Measurements from ENCODE around the gene MED31. TPM values are rescaled to one million over a fixed set of nuclear protein-coding genes. Genes with fewer than 3 reads are reported as not detected.

The MED31 gene
- total RNA-seq, 2 donors from 2014 or later = 9.2 to 11.3 TPM

GRCh38 chr17:6638046-6638908 is 13.1 kb downstream of the MED31 start:
- ATAC-seq (no peak), DNase-seq (no peak)
- intact Hi-C loops (cut with DNase I, micrococcal nuclease) = no loop called here

- DNase-seq (no peak), ATAC-seq (no peak)
- intact Hi-C loops (cut with DNase I, micrococcal nuclease) = no loop called here
Measured at GRCh38 chr17:6637458-6637840, 14.0 kb downstream of the MED31 start.

- DNase-seq (no peak), ATAC-seq (no peak)
- intact Hi-C loops (cut with DNase I, micrococcal nuclease) = no loop called here
Measured at GRCh38 chr17:6636616-6637457, 14.6 kb downstream of the MED31 start.

GRCh38 chr17:6636105-6636504 is 15.3 kb downstream of the MED31 start:
- intact Hi-C loops (cut with DNase I, micrococcal nuclease) = no loop called here

GRCh38 chr17:6633263-6633662 is 18.1 kb downstream of the MED31 start:
- intact Hi-C loops (cut with DNase I, micrococcal nuclease) = no loop called here
- ATAC-seq = no peak
- no peak for DNase-seq

More at GRCh38 chr17:6636105-6636504, 15.3 kb downstream of the MED31 start:
- ATAC-seq (no peak), DNase-seq (no peak)

- no peak for DNase-seq
- no peak for ATAC-seq
- intact Hi-C loops (cut with DNase I, micrococcal nuclease) = no loop called here
Measured at GRCh38 chr17:6632530-6632929, 18.9 kb downstream of the MED31 start.

GRCh38 chr17:6630390-6630789 is 21.0 kb downstream of the MED31 start:
- ATAC-seq (peak; percentile 69), DNase-seq (no peak)
- intact Hi-C loops (cut with DNase I, micrococcal nuclease) = no loop called here

GRCh38 chr17:6627019-6627418 is 24.4 kb downstream of the MED31 start:
- DNase-seq = no peak
- peak; percentile 77 for ATAC-seq
- intact Hi-C loops (cut with DNase I, micrococcal nuclease) = no loop called here

- ATAC-seq (no peak), DNase-seq (no peak)
- intact Hi-C loops (cut with DNase I, micrococcal nuclease) = no loop called here
Measured at GRCh38 chr17:6626616-6627015, 24.8 kb downstream of the MED31 start.

GRCh38 chr17:6623941-6624340 is 27.5 kb downstream of the MED31 start:
- intact Hi-C loops (cut with DNase I, micrococcal nuclease) = no loop called here
- no peak for DNase-seq
- no peak for ATAC-seq

GRCh38 chr17:6611231-6611630 is 40.2 kb downstream of the MED31 start:
- DNase-seq (no peak), ATAC-seq (no peak)
- intact Hi-C loops (cut with DNase I, micrococcal nuclease) = no loop called here

- no peak for DNase-seq
- no peak for ATAC-seq
- intact Hi-C loops (cut with DNase I, micrococcal nuclease) = no loop called here
Measured at GRCh38 chr17:6610011-6610410, 41.4 kb downstream of the MED31 start.

- DNase-seq (no peak), ATAC-seq (no peak)
- intact Hi-C loops (cut with DNase I, micrococcal nuclease) = no loop called here
Measured at GRCh38 chr17:6608321-6608720, 43.1 kb downstream of the MED31 start.

- no peak for ATAC-seq
- intact Hi-C loops (cut with DNase I, micrococcal nuclease) = no loop called here
- DNase-seq = no peak
Measured at GRCh38 chr17:6605142-6605541, 46.3 kb downstream of the MED31 start.

GRCh38 chr17:6603744-6604325 is 47.6 kb downstream of the MED31 start:
- intact Hi-C loops (cut with DNase I, micrococcal nuclease) = no loop called here
- ATAC-seq (no peak), DNase-seq (no peak)

- ATAC-seq (no peak), DNase-seq (no peak)
- intact Hi-C loops (cut with DNase I, micrococcal nuclease) = no loop called here
Measured at GRCh38 chr17:6602141-6602540, 49.3 kb downstream of the MED31 start.

- DNase-seq (no peak), ATAC-seq (peak; percentile 87)
- intact Hi-C loops (cut with DNase I, micrococcal nuclease) = no loop called here
Measured at GRCh38 chr17:6599364-6599763, 52.0 kb downstream of the MED31 start.

- ATAC-seq = no peak
- DNase-seq = no peak
- intact Hi-C loops (cut with DNase I, micrococcal nuclease) = no loop called here
Measured at GRCh38 chr17:6597727-6598126, 53.7 kb downstream of the MED31 start.

GRCh38 chr17:6596941-6597340 is 54.5 kb downstream of the MED31 start:
- ATAC-seq = no peak
- no peak for DNase-seq
- intact Hi-C loops (cut with DNase I, micrococcal nuclease) = no loop called here

- ATAC-seq = no peak
- intact Hi-C loops (cut with DNase I, micrococcal nuclease) = no loop called here
- no peak for DNase-seq
Measured at GRCh38 chr17:6596511-6596910, 54.9 kb downstream of the MED31 start.
